COR-L47 (cell line): Measurements from ENCODE around the gene TMEM255B.
"Not testable (repeated sequence)": the region's sequence is repeated elsewhere in the genome, so short reads cannot be mapped to it uniquely, and the experiment has no call there.

ENCODE experiments used
- DNase-seq: peaks from one replicate; lab custom pipeline; 2025; lab: John Stamatoyannopoulos, UW

The TMEM255B gene

GRCh38 chr13:113749507-113749906 lies 9.5 kb upstream of the TMEM255B start:
- DNase-seq: no peak

- DNase-seq: no peak
Measured at GRCh38 chr13:113749967-113750366, 9.1 kb upstream of the TMEM255B start.

GRCh38 chr13:113750554-113751399 lies 8.2 kb upstream of the TMEM255B start:
- no peak for DNase-seq

GRCh38 chr13:113751491-113751890 lies 7.5 kb upstream of the TMEM255B start:
- no peak for DNase-seq

- DNase-seq: not testable (repeated sequence)
Measured at GRCh38 chr13:113752211-113752986, 6.6 kb upstream of the TMEM255B start.

- no peak for DNase-seq
Measured at GRCh38 chr13:113753171-113753570, 5.9 kb upstream of the TMEM255B start.

GRCh38 chr13:113754242-113754641 lies 4.8 kb upstream of the TMEM255B start:
- DNase-seq: no peak

GRCh38 chr13:113754691-113755090 lies 4.3 kb upstream of the TMEM255B start:
- DNase-seq: no peak

- no peak for DNase-seq
Measured at GRCh38 chr13:113756441-113757097, 2.5 kb upstream of the TMEM255B start.

GRCh38 chr13:113759525-113760137 lies 605 bp downstream of the TMEM255B start:
- DNase-seq: no peak

- DNase-seq: no peak
Measured at GRCh38 chr13:113761136-113761535, 2.1 kb downstream of the TMEM255B start.

- no peak for DNase-seq
Measured at GRCh38 chr13:113762075-113762474, 3.0 kb downstream of the TMEM255B start.

- DNase-seq: no peak
Measured at GRCh38 chr13:113762538-113762937, 3.5 kb downstream of the TMEM255B start.

GRCh38 chr13:113763254-113763653 lies 4.2 kb downstream of the TMEM255B start:
- DNase-seq: no peak

GRCh38 chr13:113763961-113764792 lies 5.2 kb downstream of the TMEM255B start:
- no peak for DNase-seq

GRCh38 chr13:113764793-113765563 lies 6.0 kb downstream of the TMEM255B start:
- no peak for DNase-seq

GRCh38 chr13:113765564-113765910 lies 6.5 kb downstream of the TMEM255B start:
- peak; percentile 31 for DNase-seq

GRCh38 chr13:113766035-113766800 lies 7.2 kb downstream of the TMEM255B start:
- DNase-seq: no peak

GRCh38 chr13:113767366-113767765 lies 8.3 kb downstream of the TMEM255B start:
- no peak for DNase-seq
